ENCODE data around the gene PAK5.

- no peak for TF ChIP-seq CTCF (conservative IDR thresholded peaks at IDR 0.05; ENCODE audit: low read depth, low read length)
- TF ChIP-seq EZH2 (IDR thresholded peaks at IDR 0.05; ENCODE audit: low read length, unreplicated experiment) = no peak
These were observed 208.3 kb downstream of the PAK5 start for GRCh38 chr20:9630554-9630953.

Measured in PC-3 (cell line).